NK-92 (cell line): Measurements from ENCODE around the gene ARHGEF10L.

Experiments
- DNase-seq: peaks from one replicate; lab custom pipeline; 2025; ENCODE audit not compliant: unreplicated experiment; lab: John Stamatoyannopoulos, UW

Gene ARHGEF10L

DNA sequence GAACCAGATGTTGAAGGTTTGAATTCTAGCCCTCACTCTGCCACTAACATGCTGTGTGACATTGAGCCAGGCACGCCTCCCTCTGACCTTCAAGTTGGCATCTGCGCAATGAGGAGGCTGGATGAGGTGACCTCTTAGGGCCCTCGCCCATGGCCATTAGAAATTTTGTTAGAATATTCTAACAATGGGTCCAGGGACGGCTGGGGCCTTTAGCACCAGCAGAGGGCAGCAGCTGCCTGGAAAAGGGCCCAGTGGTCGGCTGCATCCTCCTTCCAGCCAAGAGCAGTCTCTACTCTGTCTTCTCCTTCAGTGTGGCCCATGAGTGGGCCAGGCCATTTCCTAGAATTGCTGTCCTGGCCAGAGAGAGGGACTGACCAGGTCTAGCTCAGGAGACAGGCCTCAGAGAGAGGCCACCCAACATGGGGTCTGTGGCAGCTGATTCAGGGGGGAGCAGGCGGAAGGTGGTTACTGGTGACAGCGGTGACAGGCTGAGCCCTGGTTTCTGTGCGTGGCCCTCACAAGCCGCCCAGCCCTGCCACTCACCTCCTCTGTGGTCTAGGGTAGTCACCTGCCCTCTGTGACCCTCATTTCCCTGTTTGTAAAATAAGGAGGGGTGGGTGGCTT, 114.3 kb downstream of the ARHGEF10L start:
- no peak for DNase-seq

DNA sequence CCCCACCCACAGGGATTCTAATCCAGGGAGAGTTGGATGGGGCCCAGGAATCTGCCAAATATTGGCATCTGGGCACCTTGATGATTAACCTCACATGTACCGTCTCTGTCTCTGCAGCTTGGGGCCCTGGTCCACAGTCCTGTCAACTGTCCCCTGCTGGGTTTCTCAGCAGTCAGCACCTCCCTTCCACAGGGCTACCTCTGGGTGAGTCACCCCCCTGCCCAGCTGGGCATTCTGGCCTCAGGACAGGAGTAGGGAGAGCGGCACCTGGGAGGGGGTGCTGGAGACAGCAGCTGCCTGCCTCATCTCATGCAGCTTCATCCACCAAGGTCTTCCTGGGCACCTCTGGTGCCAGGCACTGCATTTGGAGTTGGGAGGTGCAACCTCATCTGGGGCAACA, 115.0 kb downstream of the ARHGEF10L start:
- DNase-seq, result no peak

- DNase-seq, result no peak
Measured at GRCh38 chr1:17655169-17655568, 115.7 kb downstream of the ARHGEF10L start.

DNA sequence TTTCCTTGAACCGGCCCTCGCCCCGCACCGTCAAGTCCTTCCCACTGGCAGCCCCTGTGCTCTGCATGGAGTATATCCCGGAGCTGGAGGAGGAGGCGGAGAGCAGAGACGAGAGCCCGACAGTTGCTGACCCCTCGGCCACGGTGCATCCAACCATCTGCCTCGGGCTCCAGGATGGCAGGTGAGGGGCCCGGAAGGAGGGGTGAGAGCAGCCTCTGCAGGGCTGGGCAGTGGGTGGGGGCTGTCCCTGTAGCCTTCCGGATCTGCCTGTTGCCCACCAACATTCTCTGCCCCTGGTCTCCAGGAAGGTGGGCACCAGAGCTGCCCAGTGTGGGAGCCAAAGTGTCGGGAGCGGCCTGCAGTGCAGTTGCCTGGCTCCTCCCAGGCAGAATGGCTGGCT, 116.4 kb downstream of the ARHGEF10L start:
- no peak for DNase-seq

DNA sequence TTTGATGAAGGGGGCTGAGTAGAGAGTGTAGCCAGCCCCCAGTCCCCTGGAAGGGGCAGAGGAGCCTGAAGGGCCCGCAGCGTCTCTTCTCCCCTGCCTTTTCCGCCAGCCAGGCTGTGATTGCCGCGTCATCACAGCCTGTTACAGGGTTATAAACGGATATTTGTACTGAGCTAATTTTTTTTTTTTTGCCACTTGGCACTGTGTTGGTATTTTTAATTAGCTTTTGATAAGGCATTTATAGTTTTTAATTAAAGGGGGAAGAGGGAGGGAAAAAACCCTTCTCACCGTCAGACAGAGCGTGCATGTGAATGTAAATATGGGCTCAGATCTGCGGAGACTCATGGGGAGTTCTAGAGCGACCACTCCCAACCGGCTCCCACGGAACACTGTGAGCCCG, 117.9 kb downstream of the ARHGEF10L start:
- no peak for DNase-seq

- no peak for DNase-seq
Measured at GRCh38 chr1:17658837-17659236, 119.3 kb downstream of the ARHGEF10L start.

- DNase-seq, result no peak
Measured at GRCh38 chr1:17661546-17662157, 122.2 kb downstream of the ARHGEF10L start.

- DNase-seq, result no peak
Measured at GRCh38 chr1:17662296-17662695, 122.8 kb downstream of the ARHGEF10L start.

GRCh38 chr1:17662786-17663185, 123.3 kb downstream of the ARHGEF10L start:
- no peak for DNase-seq

- no peak for DNase-seq
Measured at GRCh38 chr1:17663646-17664045, 124.1 kb downstream of the ARHGEF10L start.

DNA sequence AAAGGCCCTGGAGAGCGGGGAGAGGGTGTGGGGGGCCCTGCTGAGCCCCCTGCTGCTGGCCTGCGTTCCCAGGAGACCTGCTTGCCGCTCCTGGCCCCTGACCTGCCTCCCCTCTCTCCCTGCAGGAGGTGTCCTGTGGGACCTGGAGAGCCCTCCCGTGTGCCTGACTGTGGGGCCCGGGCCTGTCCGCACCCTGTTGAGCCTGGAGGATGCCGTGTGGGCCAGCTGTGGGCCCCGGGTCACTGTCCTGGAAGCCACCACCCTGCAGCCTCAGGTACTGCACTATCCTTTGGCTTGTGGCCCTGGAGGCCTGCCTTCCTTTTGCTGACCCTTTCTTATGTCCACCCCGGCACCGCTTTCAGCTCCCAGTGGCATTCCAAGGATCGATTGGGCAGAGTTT, 124.8 kb downstream of the ARHGEF10L start:
- DNase-seq, result no peak

GRCh38 chr1:17665054-17665453, 125.6 kb downstream of the ARHGEF10L start:
- no peak for DNase-seq

DNA sequence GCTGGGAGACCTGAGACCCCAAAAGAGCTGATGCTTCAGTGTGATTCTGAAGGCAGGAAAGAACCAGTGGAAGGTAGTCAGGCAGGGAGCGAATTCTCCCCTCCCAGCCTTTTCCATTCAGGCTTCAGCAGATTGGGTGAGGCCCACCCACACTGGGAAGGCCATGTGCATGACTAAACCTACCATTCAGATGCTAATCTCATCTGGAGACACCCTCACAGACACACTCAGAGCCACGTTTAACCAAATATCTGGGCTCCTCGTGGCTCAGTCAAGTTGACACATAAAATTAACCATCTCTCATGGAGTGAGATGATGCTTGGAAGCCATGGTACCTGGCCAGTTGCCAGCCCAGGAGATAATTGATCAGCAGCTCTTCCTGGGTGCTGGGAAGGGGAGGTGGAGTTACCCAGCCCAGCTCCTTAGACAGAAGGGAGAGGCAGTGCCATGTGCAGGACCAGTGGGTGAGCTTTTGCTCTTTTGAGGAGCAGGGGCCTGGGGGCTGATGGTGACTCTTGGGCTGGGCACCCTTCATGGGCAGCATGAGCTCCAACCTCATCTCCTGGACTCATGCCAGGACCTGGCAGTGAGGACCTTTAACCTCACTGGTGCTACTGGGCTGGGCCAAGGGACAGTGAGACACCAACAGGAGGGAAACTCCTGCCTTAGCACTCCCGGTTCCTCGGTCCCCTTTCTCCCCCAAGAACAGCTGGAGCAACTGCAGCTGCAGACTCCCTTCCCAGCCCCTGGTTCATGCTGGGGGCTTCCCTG, 126.6 kb downstream of the ARHGEF10L start:
- DNase-seq, result no peak

DNA sequence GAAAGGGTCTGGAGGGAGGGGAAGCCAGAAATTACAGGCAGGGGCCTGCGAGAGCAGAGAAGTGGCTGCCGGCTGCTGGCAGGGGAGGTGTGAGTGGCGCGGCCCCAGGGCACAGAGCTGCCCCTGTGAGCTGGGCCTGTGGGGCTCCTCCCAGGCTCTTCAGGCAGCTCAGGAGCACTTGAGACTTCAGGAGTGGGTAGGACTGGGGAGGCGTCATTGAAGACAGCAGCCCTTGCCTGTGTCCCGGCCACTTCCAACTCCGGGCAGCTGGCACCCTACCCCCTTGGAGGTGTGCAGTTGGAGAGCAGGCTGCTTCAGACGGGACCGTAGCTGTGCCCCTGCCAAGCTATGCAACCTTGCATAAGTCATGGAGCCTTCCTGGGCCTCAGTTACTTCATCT, 128.1 kb downstream of the ARHGEF10L start:
- no peak for DNase-seq

DNA sequence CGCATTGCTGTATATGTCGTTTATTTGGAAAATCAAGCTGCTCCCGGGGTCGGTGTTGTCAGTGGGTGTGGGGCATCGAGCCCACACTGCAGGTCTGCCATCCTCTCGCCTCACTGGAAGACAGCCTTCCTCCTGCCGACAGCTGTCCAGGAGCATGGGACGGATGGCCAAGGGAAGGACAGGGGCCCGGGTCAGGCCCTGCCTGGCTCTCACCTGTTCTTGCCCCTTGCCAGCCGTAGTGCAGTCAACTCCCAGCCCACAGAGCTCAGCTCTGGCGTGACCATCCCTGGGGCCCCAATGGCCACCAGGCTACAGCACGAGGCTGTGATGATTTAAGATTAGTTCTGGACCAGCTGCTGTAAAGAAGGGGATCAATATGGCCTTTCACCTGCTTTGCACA, 128.7 kb downstream of the ARHGEF10L start:
- no peak for DNase-seq

DNA sequence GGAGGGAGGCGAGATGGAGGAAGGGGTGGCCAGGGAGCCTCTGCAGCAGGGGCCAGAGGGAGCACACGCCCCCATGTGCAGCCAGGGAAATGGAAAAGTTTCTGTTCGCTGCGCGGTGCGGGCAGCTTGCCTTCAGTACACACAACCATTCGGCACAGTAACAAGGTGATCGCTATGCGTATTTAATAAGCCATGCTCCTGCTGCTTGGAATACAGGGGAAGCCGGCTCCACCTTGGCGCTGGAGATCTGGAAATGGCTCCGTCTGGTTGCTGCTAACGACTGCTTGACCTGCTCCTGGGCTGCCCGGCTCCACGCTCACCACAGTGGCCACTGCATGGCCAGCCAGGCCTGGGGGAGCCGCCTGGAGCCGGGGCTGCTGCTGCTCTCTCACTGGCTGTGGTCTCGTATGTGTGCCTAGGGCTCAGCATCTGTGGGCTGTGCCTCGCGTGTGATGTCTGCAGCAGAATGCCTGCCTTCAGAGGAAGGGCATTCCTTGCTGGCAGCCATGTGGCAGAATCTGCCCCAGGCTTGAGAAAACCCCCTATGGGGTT, 129.2 kb downstream of the ARHGEF10L start:
- DNase-seq, result no peak

- no peak for DNase-seq
Measured at GRCh38 chr1:17669305-17669704, 129.8 kb downstream of the ARHGEF10L start.

DNA sequence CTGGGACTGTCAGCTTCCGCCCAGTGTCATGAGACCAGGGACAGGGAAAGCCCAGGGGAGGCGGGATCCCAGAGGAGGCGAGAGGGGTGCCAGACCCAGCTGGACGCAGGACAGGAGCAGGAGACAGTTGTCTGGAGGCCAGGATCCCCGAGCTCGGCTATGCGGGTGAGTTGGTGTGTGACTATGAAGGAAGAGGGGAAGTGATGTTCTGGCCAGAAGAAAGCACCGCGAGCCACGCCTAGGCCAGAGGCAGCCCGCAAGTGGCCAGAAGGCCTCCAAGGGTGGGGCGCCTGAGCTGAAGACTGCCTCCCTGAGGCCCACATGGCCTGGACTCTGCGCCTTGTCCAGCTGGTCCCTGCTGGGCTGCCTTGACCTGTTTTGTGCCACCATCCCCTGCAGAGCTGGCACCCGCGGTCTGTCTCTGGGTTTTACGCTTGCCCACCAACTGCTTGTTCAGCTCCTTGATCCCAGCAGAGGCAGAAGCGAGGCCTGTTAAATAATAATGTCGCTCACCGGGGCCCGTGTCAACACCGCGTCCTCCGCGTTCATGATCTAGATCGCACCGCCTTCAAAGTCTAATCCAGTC, 130.5 kb downstream of the ARHGEF10L start:
- DNase-seq, result no peak

DNA sequence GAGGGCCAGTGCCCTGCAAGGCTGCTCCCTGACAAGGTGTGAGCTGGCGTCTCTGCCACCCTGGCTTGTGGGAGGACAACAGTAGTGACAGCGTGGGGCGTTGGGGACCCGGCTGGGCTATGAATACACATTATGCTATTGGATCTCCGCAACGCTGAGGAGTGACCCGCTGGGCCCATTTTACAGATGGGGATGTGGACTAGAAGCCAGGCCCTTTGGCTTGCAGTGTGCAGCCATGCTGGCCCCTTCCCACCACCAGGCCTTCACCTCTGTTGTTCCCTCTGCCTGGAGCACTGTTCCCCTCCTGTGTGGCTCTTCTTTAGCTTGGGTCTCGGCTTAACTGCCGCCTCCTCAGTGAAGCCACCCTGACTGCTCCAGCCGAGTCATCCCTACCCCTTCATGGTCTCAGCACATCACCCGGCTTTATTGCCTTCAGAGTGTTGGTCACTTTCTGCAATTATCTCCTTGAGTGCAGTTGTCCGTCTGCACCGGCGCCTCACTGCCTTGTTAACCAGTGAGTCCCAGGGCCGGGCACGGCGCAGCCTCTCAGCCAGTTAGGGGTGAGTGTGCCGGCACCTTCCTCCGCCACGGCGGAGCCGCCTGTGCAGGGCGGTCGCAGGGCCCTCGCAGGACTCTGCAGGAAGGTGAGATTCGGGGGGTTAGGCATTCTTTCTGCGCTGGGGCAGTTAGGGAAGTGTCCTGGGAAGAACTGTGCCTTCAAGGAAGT, 131.3 kb downstream of the ARHGEF10L start:
- no peak for DNase-seq

- DNase-seq, result no peak
Measured at GRCh38 chr1:17671314-17671705, 131.8 kb downstream of the ARHGEF10L start.

DNA sequence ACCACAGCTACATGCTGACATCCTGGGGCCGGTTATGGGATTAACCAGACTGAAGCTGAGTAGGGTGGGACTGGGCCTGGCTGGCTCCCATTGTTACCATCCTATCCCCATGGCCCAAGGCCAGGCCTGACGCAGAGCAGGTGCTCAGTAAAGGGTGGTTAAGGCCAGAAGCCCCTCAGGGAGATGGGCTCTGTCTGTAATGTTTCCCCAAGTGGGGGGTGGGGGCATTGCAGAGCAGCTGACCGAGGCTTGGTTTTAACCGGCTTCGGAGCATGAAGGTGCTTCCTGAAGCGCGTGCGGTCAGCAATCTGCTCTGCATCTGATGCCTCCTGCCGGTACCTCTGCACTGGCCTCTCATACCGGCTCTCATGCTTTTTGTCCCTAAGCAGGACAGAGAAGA, 132.2 kb downstream of the ARHGEF10L start:
- no peak for DNase-seq
